Measurements from ENCODE around the gene LAMA5. TPM values are rescaled to one million over a fixed set of nuclear protein-coding genes. Genes with fewer than 3 reads are reported as not detected.

The LAMA5 gene
- total RNA-seq, 2 experiments from 2014 or later = 0.16 to 0.78 TPM

DNA sequence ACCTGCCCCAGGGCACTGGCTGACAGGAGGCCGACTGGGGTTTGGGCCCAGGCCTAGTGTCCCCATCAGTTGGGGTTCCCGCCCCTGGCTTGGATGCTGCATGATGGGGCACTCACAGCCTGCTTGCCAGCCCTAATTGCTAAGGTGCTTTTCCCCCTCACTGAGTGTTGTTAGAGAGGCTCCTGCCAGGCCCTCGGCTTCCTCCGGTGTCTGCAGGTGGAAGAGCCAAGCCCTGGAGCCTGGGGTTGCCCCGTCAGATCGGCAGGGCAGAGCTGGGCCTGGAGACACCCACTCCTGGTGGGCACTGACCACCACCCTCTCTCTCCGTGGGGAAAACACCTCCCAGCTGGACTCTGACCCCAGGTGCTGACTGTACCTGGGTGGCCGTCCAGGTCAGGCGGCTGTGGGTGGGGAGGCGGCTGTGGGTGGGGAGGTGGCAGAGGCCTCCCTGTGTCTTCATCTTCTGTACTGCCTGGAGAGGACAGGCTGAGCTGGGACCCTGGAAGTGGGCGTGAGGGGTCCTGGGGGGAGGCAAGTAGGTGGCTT, 46.0 kb upstream of the LAMA5 start:
- no peak overlapping the region for H3K27ac Mint-ChIP-seq
- H3K36me3 ChIP-seq (ENCODE audit: insufficient read depth, low read length) = no peaks in the 10 kb centered on the region
- peaks cover 0 to 3% of the 10 kb centered on the region in 2 experiments for H3K27me3 ChIP-seq (ENCODE audit: control insufficient read depth in 1 of 2, insufficient read depth in 2 of 2, low read length in 2 of 2)
- ChIA-PET POLR2A (no interaction called here), CTCF (no interaction called here)
- intact Hi-C loops (cut with DNase I, micrococcal nuclease) = no loop called here
- no peaks in the 10 kb centered on the region for H3K9me3 Mint-ChIP-seq
- H3K4me3 Mint-ChIP-seq = no peak overlapping the region
- H3K27me3 Mint-ChIP-seq = no peaks in the 10 kb centered on the region
- peaks cover 15% of the 10 kb centered on the region for H3K4me1 ChIP-seq (ENCODE audit: insufficient read depth, low read length)
- H3K4me3 ChIP-seq (ENCODE audit: low read length) = no peak overlapping the region
- H3K9me3 ChIP-seq (ENCODE audit: control insufficient read depth in 1 of 2, insufficient read depth in 1 of 2, low read length in 2 of 2) = peaks cover 0 to 5% of the 10 kb centered on the region in 2 experiments
- H3K27ac ChIP-seq (ENCODE audit: low read depth in 1 of 2, low read length in 2 of 2) = no peak overlapping the region
- H3K4me1 Mint-ChIP-seq (ENCODE audit: low read depth) = peaks cover 4% of the 10 kb centered on the region
- ATAC-seq (ENCODE audit: poor library complexity) (no peak), DNase-seq (no peak)
- no peak for TF ChIP-seq CTCF (IDR thresholded peaks at IDR 0.05)
- no peaks in the 10 kb centered on the region for H3K36me3 Mint-ChIP-seq (ENCODE audit: low read depth)

GRCh38 chr20:62412194-62413024, 45.3 kb upstream of the LAMA5 start:
- intact Hi-C loops (cut with DNase I, micrococcal nuclease) = no loop called here
- Mint-ChIP-seq H3K36me3 (ENCODE audit: low read depth) (no peaks in the 10 kb centered on the region), H3K9me3 (no peaks in the 10 kb centered on the region), H3K27me3 (no peaks in the 10 kb centered on the region), H3K27ac (no peak overlapping the region), H3K4me1 (ENCODE audit: low read depth) (peaks cover 4% of the 10 kb centered on the region), H3K4me3 (no peak overlapping the region)
- peaks cover 0 to 9% of the 10 kb centered on the region in 2 experiments for H3K9me3 ChIP-seq (ENCODE audit: control insufficient read depth in 1 of 2, insufficient read depth in 1 of 2, low read length in 2 of 2)
- no peak overlapping the region for H3K27ac ChIP-seq (ENCODE audit: low read depth in 1 of 2, low read length in 2 of 2)
- DNase-seq (no peak), ATAC-seq (ENCODE audit: poor library complexity) (no peak)
- H3K27me3 ChIP-seq (ENCODE audit: control insufficient read depth in 1 of 2, insufficient read depth in 2 of 2, low read length in 2 of 2) = peaks cover 0 to 2% of the 10 kb centered on the region in 2 experiments
- ChIA-PET CTCF (no interaction called here), POLR2A (no interaction called here)
- peaks cover 22% of the 10 kb centered on the region for H3K4me1 ChIP-seq (ENCODE audit: insufficient read depth, low read length)
- no peaks in the 10 kb centered on the region for H3K36me3 ChIP-seq (ENCODE audit: insufficient read depth, low read length)
- no peak for TF ChIP-seq CTCF (IDR thresholded peaks at IDR 0.05)
- no peak overlapping the region for H3K4me3 ChIP-seq (ENCODE audit: low read length)

DNA sequence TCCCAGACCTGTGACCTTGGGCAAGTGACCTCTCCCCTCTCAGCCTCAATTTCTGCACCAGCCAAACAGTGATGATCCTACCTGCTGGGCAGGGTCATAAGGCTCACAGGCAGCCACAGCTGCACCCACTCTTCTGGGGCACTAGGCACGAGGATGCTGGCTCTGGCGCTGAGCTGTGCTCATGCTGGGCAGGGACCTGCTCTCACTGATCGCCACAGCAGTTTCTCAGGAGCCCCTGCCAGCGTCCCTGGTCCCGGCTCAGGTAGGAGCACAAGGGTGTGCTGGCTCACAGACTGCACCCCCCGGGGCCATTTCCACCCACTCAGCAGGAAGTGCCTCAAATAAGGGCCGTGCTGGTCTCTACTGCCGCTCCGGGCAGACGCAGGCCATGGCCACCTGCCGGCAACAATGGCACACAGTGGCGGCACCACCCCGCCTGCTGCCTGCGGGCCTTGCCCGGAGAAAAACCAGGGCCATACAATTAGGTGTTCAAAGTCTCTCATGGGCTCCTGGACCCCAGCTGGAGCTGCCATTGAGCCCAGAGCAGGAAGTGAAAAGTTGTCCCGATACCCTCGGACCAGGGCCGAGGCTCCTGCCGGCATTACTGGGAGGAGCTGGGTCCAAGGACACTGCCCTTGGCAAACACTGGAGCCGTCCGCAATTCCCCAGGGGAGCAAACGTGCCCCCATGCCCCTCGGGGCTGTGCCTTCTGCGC, 44.5 kb upstream of the LAMA5 start:
- ChIA-PET CTCF (no interaction called here), POLR2A (no interaction called here)
- Histone ChIP-seq H3K4me1 (ENCODE audit: insufficient read depth, low read length) (peaks cover 25% of the 10 kb centered on the region), H3K4me3 (ENCODE audit: low read length) (no peak overlapping the region), H3K27ac (ENCODE audit: low read depth in 1 of 2, low read length in 2 of 2) (no peak overlapping the region), H3K36me3 (ENCODE audit: insufficient read depth, low read length) (no peaks in the 10 kb centered on the region), H3K27me3 (ENCODE audit: control insufficient read depth in 1 of 2, insufficient read depth in 2 of 2, low read length in 2 of 2) (peaks cover 0 to 2% of the 10 kb centered on the region in 2 experiments), H3K9me3 (ENCODE audit: control insufficient read depth in 1 of 2, insufficient read depth in 1 of 2, low read length in 2 of 2) (peaks cover 0 to 9% of the 10 kb centered on the region in 2 experiments)
- ATAC-seq (ENCODE audit: poor library complexity) (no peak), DNase-seq (no peak)
- no peak overlapping the region for H3K27ac Mint-ChIP-seq
- H3K36me3 Mint-ChIP-seq (ENCODE audit: low read depth) = no peaks in the 10 kb centered on the region
- no peaks in the 10 kb centered on the region for H3K27me3 Mint-ChIP-seq
- TF ChIP-seq CTCF (IDR thresholded peaks at IDR 0.05) = no peak
- intact Hi-C loops (cut with DNase I, micrococcal nuclease) = no loop called here
- no peak overlapping the region for H3K4me3 Mint-ChIP-seq
- no peaks in the 10 kb centered on the region for H3K9me3 Mint-ChIP-seq
- peaks cover 4% of the 10 kb centered on the region for H3K4me1 Mint-ChIP-seq (ENCODE audit: low read depth)
